IPS-18a (cell line): ENCODE measurements around the gene CCDC27.

Source experiments
- H3K27ac ChIP-seq: one replicate; pipeline ENCODE4 v1.5.1; 2013; ENCODE audit warnings: low read length
- H3K27me3 ChIP-seq: one replicate; pipeline ENCODE4 v1.6.1; 2013; ENCODE audit warnings: mild to moderate bottlenecking, low read length; ENCODE audit not compliant: control insufficient read depth, insufficient read depth
- H3K36me3 ChIP-seq: one replicate; pipeline ENCODE4 v1.6.1; 2013; ENCODE audit warnings: low read depth, low read length; ENCODE audit not compliant: control insufficient read depth
- H3K4me1 ChIP-seq: one replicate; pipeline ENCODE4 v1.6.1; 2013; ENCODE audit warnings: low read depth, low read length; ENCODE audit not compliant: control insufficient read depth
- H3K4me3 ChIP-seq: one replicate; pipeline ENCODE4 v1.5.1; 2013; ENCODE audit warnings: low read length
- H3K9ac ChIP-seq: one replicate; pipeline ENCODE4 v1.6.1; 2013; ENCODE audit warnings: mild to moderate bottlenecking, low read length, moderate library complexity
- H3K9me3 ChIP-seq: one replicate; pipeline ENCODE4 v1.6.1; 2013; ENCODE audit warnings: low read depth, low read length; ENCODE audit not compliant: control insufficient read depth

The CCDC27 gene

GRCh38 chr1:3711780-3712451 is 40.3 kb upstream of the CCDC27 start:
- peaks cover 19% of the 10 kb centered on the region for H3K4me1 ChIP-seq
- no peak overlapping the region for H3K9ac ChIP-seq
- H3K9me3 ChIP-seq = no peaks in the 10 kb centered on the region
- H3K27me3 ChIP-seq = peaks cover 20% of the 10 kb centered on the region
- H3K4me3 ChIP-seq = no peak overlapping the region
- no peak overlapping the region for H3K27ac ChIP-seq
- H3K36me3 ChIP-seq = no peaks in the 10 kb centered on the region

GRCh38 chr1:3712573-3713535 is 39.4 kb upstream of the CCDC27 start:
- Histone ChIP-seq H3K9me3 (no peaks in the 10 kb centered on the region), H3K9ac (no peak overlapping the region), H3K4me3 (no peak overlapping the region), H3K27me3 (peaks cover 19% of the 10 kb centered on the region), H3K4me1 (peaks cover 15% of the 10 kb centered on the region), H3K27ac (no peak overlapping the region), H3K36me3 (no peaks in the 10 kb centered on the region)

GRCh38 chr1:3713840-3714239 is 38.4 kb upstream of the CCDC27 start:
- Histone ChIP-seq H3K4me3 (no peak overlapping the region), H3K4me1 (peaks cover 8% of the 10 kb centered on the region), H3K27ac (no peak overlapping the region), H3K36me3 (no peaks in the 10 kb centered on the region), H3K9me3 (no peaks in the 10 kb centered on the region), H3K27me3 (peaks cover 9% of the 10 kb centered on the region), H3K9ac (no peak overlapping the region)

GRCh38 chr1:3714284-3714741 is 37.9 kb upstream of the CCDC27 start:
- peaks cover 5% of the 10 kb centered on the region for H3K4me1 ChIP-seq
- no peak overlapping the region for H3K27ac ChIP-seq
- no peaks in the 10 kb centered on the region for H3K36me3 ChIP-seq
- H3K9ac ChIP-seq = no peak overlapping the region
- H3K27me3 ChIP-seq = peaks cover 6% of the 10 kb centered on the region
- H3K4me3 ChIP-seq = no peak overlapping the region
- H3K9me3 ChIP-seq = no peaks in the 10 kb centered on the region

- H3K9ac ChIP-seq = no peak overlapping the region
- H3K9me3 ChIP-seq = no peaks in the 10 kb centered on the region
- H3K4me3 ChIP-seq = no peak overlapping the region
- H3K27me3 ChIP-seq = peaks cover under 1% of the 10 kb centered on the region
- no peaks in the 10 kb centered on the region for H3K36me3 ChIP-seq
- H3K4me1 ChIP-seq = no peaks in the 10 kb centered on the region
- no peak overlapping the region for H3K27ac ChIP-seq
These were observed 37.4 kb upstream of the CCDC27 start for GRCh38 chr1:3714814-3715213.

GRCh38 chr1:3716351-3716750 is 35.9 kb upstream of the CCDC27 start:
- Histone ChIP-seq H3K4me3 (no peak overlapping the region), H3K36me3 (no peaks in the 10 kb centered on the region), H3K4me1 (no peaks in the 10 kb centered on the region), H3K9me3 (no peaks in the 10 kb centered on the region), H3K27ac (no peak overlapping the region), H3K9ac (no peak overlapping the region), H3K27me3 (no peaks in the 10 kb centered on the region)

- Histone ChIP-seq H3K4me1 (no peaks in the 10 kb centered on the region), H3K36me3 (no peaks in the 10 kb centered on the region), H3K27me3 (no peaks in the 10 kb centered on the region), H3K9ac (no peak overlapping the region), H3K27ac (no peak overlapping the region), H3K9me3 (no peaks in the 10 kb centered on the region), H3K4me3 (no peak overlapping the region)
These were observed 35.1 kb upstream of the CCDC27 start for GRCh38 chr1:3717041-3717714.

DNA sequence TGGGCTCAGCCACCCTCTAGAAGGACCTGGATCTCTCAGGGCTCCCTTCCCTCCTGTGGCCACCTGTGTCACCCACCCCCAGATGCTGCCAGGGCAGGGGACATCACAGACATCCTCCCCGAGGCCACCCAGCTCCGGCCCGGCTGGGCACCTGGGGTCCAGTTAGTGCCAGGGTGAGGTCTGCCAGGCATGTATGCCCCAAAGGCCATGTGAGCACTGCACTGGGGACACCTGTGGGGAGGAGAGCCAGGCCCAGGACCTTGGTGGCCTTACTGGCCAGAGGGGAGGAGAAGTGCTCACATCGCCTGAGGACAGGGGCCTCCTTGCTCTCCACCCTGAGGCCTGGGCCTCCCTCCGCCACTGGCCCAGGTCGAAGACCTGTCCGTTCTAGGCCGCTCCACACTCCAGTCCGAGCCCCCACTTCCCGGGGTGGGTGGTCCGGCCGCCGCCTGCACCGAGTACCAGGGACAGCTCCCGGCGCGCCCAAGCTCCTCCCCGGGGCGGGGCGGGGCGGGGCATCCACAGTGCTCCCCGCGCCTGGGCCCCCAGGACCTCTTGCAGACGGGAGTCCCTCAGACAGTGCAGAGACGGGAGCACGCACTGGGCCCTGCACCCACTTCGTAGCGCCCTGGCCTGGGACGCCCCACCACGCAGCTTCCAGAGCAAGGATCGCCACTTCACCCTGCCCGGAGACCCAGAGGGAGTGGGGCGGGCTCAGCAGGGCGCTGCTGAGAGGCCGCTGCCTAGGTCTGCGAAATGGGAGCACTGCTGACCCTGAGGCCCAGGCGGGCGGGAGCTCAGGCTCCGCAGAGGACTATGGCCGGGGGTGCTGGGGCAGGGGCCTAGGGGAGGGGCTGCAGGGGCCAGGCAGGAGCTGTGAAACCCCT is 34.3 kb upstream of the CCDC27 start:
- H3K27me3 ChIP-seq = no peaks in the 10 kb centered on the region
- no peaks in the 10 kb centered on the region for H3K36me3 ChIP-seq
- H3K27ac ChIP-seq = no peak overlapping the region
- no peak overlapping the region for H3K9ac ChIP-seq
- no peak overlapping the region for H3K4me3 ChIP-seq
- H3K4me1 ChIP-seq = no peaks in the 10 kb centered on the region
- H3K9me3 ChIP-seq = no peaks in the 10 kb centered on the region

DNA sequence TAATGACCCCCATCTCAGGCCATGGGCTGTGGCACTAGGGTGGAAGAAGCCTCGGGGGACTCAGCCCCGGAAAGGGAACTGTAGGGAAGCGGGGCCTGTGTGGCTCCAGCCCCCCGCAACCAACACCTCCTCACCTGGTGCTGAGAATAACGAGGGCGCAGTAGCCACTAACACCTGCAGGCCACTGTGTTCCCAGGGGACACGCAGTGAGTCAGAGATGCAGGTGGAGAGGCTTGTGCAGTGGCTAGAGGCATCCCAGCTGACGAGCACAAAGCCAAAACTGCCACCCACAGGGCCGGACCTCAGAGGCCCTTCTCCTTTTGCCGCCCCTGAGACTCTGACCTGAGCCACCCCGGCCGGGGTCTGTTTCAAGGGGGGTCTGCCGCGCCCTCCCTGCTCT is 33.5 kb upstream of the CCDC27 start:
- Histone ChIP-seq H3K27ac (no peak overlapping the region), H3K4me3 (no peak overlapping the region), H3K4me1 (no peaks in the 10 kb centered on the region), H3K9ac (no peak overlapping the region), H3K36me3 (no peaks in the 10 kb centered on the region), H3K27me3 (no peaks in the 10 kb centered on the region), H3K9me3 (no peaks in the 10 kb centered on the region)

DNA sequence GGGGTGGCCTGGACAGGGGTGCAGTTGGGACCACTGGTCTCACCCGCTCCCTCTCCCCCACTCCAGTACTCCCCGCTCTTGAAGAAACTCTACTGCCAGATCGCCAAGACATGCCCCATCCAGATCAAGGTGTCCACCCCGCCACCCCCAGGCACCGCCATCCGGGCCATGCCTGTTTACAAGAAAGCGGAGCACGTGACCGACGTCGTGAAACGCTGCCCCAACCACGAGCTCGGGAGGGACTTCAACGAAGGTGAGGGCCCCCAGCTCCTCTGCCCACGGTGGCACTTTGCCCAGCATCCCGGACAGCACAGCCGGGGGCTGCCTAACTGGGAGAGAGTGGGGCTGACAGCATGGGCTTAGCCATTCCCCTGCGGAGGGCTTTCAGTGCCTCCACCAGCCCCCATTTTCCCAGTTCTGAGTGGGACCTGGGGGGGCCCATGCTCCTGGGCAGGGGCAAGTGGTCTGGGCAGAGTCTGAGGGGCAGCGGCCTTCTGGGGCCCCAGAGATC is 30.2 kb upstream of the CCDC27 start:
- H3K27me3 ChIP-seq = no peaks in the 10 kb centered on the region
- no peak overlapping the region for H3K4me3 ChIP-seq
- no peak overlapping the region for H3K9ac ChIP-seq
- no peaks in the 10 kb centered on the region for H3K4me1 ChIP-seq
- H3K9me3 ChIP-seq = no peaks in the 10 kb centered on the region
- H3K27ac ChIP-seq = no peak overlapping the region
- no peaks in the 10 kb centered on the region for H3K36me3 ChIP-seq
